Calu3 (cell line): Measurements from ENCODE around the gene MGAT3. TPM values are rescaled to one million over a fixed set of nuclear protein-coding genes. Genes with fewer than 3 reads are reported as not detected.
"Not testable (repeated sequence)": the region's sequence is repeated elsewhere in the genome, so short reads cannot be mapped to it uniquely, and the experiment has no call there.

Experiments used
- BruUV-seq: library from RNA; stranded (reverse); fragments of 400-500 nt; replicated peaks from 2 replicates; lab custom pipeline; 2021; lab: Mats Ljungman, UMichigan
- CTCF ChIA-PET: fragments of 300-600 bp; sonication (Branson Sonifier 250); formaldehyde crosslinking; loops from one replicate; lab custom pipeline; 2022; ENCODE audit warnings: antibody characterized with exemption; lab: Charles Lee
- DNase-seq: peaks from one replicate; pipeline ENCODE4 v3.0.0; 2022
- H3K27ac Mint-ChIP-seq: one replicate; pipeline ENCODE4 v1.8.0; 2022; ENCODE audit warnings: mixed read lengths; ENCODE audit not compliant: unreplicated experiment
- H3K27me3 Mint-ChIP-seq: one replicate; pipeline ENCODE4 v1.8.0; 2022; ENCODE audit warnings: mixed read lengths; ENCODE audit not compliant: unreplicated experiment
- H3K36me3 Mint-ChIP-seq: one replicate; pipeline ENCODE4 v1.8.0; 2022; ENCODE audit warnings: mild to moderate bottlenecking, moderate library complexity, mixed read lengths; ENCODE audit not compliant: insufficient read depth, unreplicated experiment
- H3K4me1 Mint-ChIP-seq: one replicate; pipeline ENCODE4 v1.8.0; 2022; ENCODE audit warnings: mild to moderate bottlenecking, low read depth, mixed read lengths; ENCODE audit not compliant: unreplicated experiment
- H3K4me3 Mint-ChIP-seq: one replicate; pipeline ENCODE4 v1.8.0; 2022; ENCODE audit warnings: mild to moderate bottlenecking, low read depth, moderate library complexity, mixed read lengths; ENCODE audit not compliant: unreplicated experiment
- H3K9me3 Mint-ChIP-seq: one replicate; pipeline ENCODE4 v1.8.0; 2022; ENCODE audit warnings: low read depth, mixed read lengths; ENCODE audit not compliant: unreplicated experiment
- intact Hi-C: fragments of 100-400 bp; cut with micrococcal nuclease; formaldehyde crosslinking; loops from one replicate; pipeline ENCODE4 v1.10.0; 2022; ENCODE audit not compliant: unreplicated experiment
- total RNA-seq: library from RNA; stranded (reverse); gene quantifications from 2 replicates; pipeline ENCODE4 v1.2.3, GENCODE V29; 2022
- TF ChIP-seq, protein P1 (sequence below): fragments of 200-600 bp; IDR thresholded peaks from one replicate; pipeline ENCODE4 v1.8.0; 2022; ENCODE audit warnings: antibody characterized with exemption; ENCODE audit not compliant: unreplicated experiment

The MGAT3 gene
- total RNA-seq, 1 experiment from 2014 or later = 33.0 TPM

- CTCF ChIA-PET = interaction anchor here (0.5 to 1.5 kb wide), 18 partner anchors 8 to 854 kb away, joined by 3 to 6 read pairs (median 3); partner anchors contain the start of genes ATF4 and TAB1
- BruUV-seq = no TSS peak
- intact Hi-C loops = no loop called here
Measured at GRCh38 chr22:39502109-39502788, 45.4 kb downstream of the MGAT3 start, which contains the start of gene MIEF1. MIEF1 (plus strand) TSS chr22:39502290; CDS start chr22:39511295, 9,005 bp downstream.

GRCh38 chr22:39502789-39503409 lies 46.1 kb downstream of the MGAT3 start:
- peak overlapping the region; percentile 91 for H3K4me3 Mint-ChIP-seq
- DNase-seq = no peak
- H3K36me3 Mint-ChIP-seq = peaks cover 54% of the 10 kb centered on the region
- BruUV-seq = TSS peak; percentile 59
- no peak overlapping the region for H3K27ac Mint-ChIP-seq
- TF ChIP-seq, protein P1, sequence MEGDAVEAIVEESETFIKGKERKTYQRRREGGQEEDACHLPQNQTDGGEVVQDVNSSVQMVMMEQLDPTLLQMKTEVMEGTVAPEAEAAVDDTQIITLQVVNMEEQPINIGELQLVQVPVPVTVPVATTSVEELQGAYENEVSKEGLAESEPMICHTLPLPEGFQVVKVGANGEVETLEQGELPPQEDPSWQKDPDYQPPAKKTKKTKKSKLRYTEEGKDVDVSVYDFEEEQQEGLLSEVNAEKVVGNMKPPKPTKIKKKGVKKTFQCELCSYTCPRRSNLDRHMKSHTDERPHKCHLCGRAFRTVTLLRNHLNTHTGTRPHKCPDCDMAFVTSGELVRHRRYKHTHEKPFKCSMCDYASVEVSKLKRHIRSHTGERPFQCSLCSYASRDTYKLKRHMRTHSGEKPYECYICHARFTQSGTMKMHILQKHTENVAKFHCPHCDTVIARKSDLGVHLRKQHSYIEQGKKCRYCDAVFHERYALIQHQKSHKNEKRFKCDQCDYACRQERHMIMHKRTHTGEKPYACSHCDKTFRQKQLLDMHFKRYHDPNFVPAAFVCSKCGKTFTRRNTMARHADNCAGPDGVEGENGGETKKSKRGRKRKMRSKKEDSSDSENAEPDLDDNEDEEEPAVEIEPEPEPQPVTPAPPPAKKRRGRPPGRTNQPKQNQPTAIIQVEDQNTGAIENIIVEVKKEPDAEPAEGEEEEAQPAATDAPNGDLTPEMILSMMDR = no peak
- CTCF ChIA-PET = interaction anchor here (0.9 to 1.5 kb wide), 4 partner anchors 11 to 26 kb away, joined by 3 to 6 read pairs (median 5); partner anchors contain the start of gene ATF4
- intact Hi-C loops = no loop called here
- H3K9me3 Mint-ChIP-seq = no peaks in the 10 kb centered on the region
- H3K27me3 Mint-ChIP-seq = no peaks in the 10 kb centered on the region
- H3K4me1 Mint-ChIP-seq = peaks cover 46% of the 10 kb centered on the region

More at GRCh38 chr22:39502109-39502788, 45.4 kb downstream of the MGAT3 start, which contains the start of gene MIEF1:
- Mint-ChIP-seq H3K27ac (peak within 1 kb of the TSS; percentile 82), H3K4me1 (peaks cover 46% of the 10 kb centered on the region), H3K4me3 (peak within 1 kb of the TSS; percentile 91), H3K27me3 (no peaks in the 10 kb centered on the region), H3K9me3 (no peaks in the 10 kb centered on the region), H3K36me3 (peaks cover 54% of the 10 kb centered on the region)
- DNase-seq = peak; percentile 98
- TF ChIP-seq, protein P1 = no peak

DNA sequence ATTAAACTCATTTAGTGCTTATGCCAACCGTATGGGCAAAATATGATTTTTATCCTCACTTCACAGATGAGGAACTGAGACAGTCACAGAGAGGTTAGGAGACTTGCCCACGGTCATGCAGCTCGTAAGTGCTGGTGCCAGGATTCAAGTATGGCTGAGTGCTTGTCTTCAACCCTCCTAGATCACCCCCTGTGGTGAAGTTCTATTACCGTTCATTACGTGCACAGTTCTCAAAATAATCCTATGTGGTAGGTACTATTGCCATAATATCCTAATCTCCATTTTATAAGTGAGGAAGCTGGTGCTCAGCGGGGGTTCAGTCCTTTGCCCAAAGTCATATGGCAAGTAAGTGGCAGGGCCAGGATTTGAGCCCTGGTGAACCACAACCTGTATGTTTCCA lies 46.8 kb downstream of the MGAT3 start:
- intact Hi-C loops = no loop called here
- TF ChIP-seq, protein P1 = no peak
- no TSS peak for BruUV-seq

DNA sequence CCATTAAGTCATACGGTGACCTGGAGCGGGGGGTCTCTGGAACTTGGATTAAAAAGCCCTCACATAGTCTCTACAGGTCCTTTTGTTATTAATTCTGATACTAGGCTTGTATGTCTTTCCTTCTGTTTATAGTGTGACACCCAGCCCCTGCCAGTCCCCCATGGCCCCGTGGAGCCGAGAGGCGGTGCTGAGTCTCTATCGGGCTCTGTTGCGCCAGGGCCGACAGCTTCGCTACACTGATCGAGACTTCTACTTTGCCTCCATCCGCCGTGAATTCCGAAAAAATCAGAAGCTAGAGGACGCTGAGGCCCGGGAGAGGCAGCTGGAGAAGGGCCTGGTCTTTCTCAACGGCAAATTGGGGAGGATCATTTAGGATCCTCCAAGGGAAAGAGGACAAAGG lies 47.3 kb downstream of the MGAT3 start:
- Mint-ChIP-seq H3K27ac (no peak overlapping the region), H3K27me3 (no peaks in the 10 kb centered on the region), H3K36me3 (peaks cover 63% of the 10 kb centered on the region), H3K9me3 (no peaks in the 10 kb centered on the region), H3K4me1 (peaks cover 43% of the 10 kb centered on the region), H3K4me3 (peak overlapping the region; percentile 91)
- no TSS peak for BruUV-seq
- intact Hi-C loops = no loop called here
- TF ChIP-seq, protein P1 = no peak
- CTCF ChIA-PET = no interaction called here
- DNase-seq = no peak

More for the DNA sequence above, 46.8 kb downstream of the MGAT3 start:
- DNase-seq = no peak
- peak overlapping the region; percentile 91 for H3K4me3 Mint-ChIP-seq
- H3K9me3 Mint-ChIP-seq = no peaks in the 10 kb centered on the region
- H3K27me3 Mint-ChIP-seq = no peaks in the 10 kb centered on the region
- H3K4me1 Mint-ChIP-seq = peaks cover 44% of the 10 kb centered on the region
- CTCF ChIA-PET = no interaction called here
- H3K36me3 Mint-ChIP-seq = peaks cover 61% of the 10 kb centered on the region
- no peak overlapping the region for H3K27ac Mint-ChIP-seq

DNA sequence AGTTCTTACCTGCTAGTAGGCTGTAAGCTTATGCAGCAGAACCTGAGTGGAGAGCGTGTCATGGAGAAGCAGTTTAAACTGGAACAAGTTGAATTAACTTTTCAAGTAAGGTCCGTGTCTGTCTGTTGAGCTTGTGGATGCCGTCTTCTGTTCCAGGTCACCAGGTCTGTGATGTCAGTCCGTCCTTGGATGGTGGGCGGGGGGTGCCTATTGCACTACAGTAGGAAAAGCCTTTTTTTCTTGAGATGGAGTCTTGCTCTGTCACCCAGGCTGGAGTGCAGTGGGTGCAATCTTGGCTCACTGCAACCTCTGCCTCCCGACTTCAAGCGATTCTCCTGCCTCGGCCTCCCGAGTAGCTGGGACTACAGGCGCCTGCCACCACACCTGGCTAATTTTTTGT lies 50.2 kb downstream of the MGAT3 start:
- intact Hi-C loops, H3K27ac Mint-ChIP-seq, H3K9me3 Mint-ChIP-seq, H3K27me3 Mint-ChIP-seq, CTCF ChIA-PET, H3K4me3 Mint-ChIP-seq, BruUV-seq, DNase-seq: not testable (repeated sequence)
- Mint-ChIP-seq H3K36me3 (peaks cover 81% of the 10 kb centered on the region), H3K4me1 (peaks cover 29% of the 10 kb centered on the region)
